GM12878 (cell line): ENCODE results near the gene GPR158. TPM values are rescaled to one million over a fixed set of nuclear protein-coding genes. Genes with fewer than 3 reads are reported as not detected.

Experiments
- ATAC-seq: fragments of 200-7000 bp; cut with Tn5 transposase; 3 replicates; pipeline ENCODE4 v1.9.1; 2020; ENCODE audit warnings: mild to moderate bottlenecking, moderate library complexity
- BruUV-seq: library from RNA; stranded (reverse); fragments of 400-500 nt; replicated peaks from 2 replicates; lab custom pipeline; 2021; lab: Mats Ljungman, UMichigan
- CTCF ChIA-PET: fragments of 300-600 bp; sonication (Branson Sonifier 250); formaldehyde crosslinking; extraction: SDS; loops from one replicate; lab custom pipeline; 2021; ENCODE audit warnings: inconsistent platforms; lab: Yijun Ruan, JAX
- POLR2A ChIA-PET: fragments of 350-600 bp; formaldehyde crosslinking; extraction: SDS; loops from one replicate; lab custom pipeline; 2021; ENCODE audit warnings: inconsistent platforms; lab: Charles Lee
- RAD21 ChIA-PET: fragments of 300-600 bp; sonication (Branson Sonifier 250); formaldehyde crosslinking; loops from one replicate; lab custom pipeline; 2023; ENCODE audit warnings: antibody characterized with exemption; ENCODE audit not compliant: unreplicated experiment; lab: Charles Lee
- SMC1A ChIA-PET: fragments of 300-600 bp; sonication (Branson Sonifier 250); formaldehyde crosslinking; loops from one replicate; lab custom pipeline; 2023; ENCODE audit not compliant: unreplicated experiment, uncharacterized antibody; lab: Charles Lee
- DNase-seq: peaks from one replicate; pipeline ENCODE4 v3.0.0-alpha.2; 2011; ENCODE audit warnings: low read depth, low spot score
- FAIRE-seq: peaks from 3 replicates; lab custom pipeline; 2011; peaks lifted over from hg19 to GRCh38; lab: Jason Lieb, UNC
- H2AFZ ChIP-seq: 2 replicates; pipeline ENCODE4 v1.6.0; 2011; ENCODE audit warnings: low read depth, low read length, control low read depth; ENCODE audit not compliant: control insufficient read depth
- H3K27ac ChIP-seq: 2 replicates; pipeline ENCODE4 v1.5.1; 2011; ENCODE audit warnings: control low read depth; ENCODE audit not compliant: control insufficient read depth, insufficient read depth
- H3K27me3 ChIP-seq, 2 experiments: replicated peaks in 1 of 2; 2 replicates each; pipeline versions ENCODE4 v1.6.0 to v1.6.1; 2011; ENCODE audit warnings: low read length in 1 of 2; ENCODE audit not compliant: control insufficient read depth in 2 of 2, insufficient read depth in 2 of 2
- H3K36me3 ChIP-seq, 2 experiments: 2 replicates each; pipeline ENCODE4 v1.5.1; 2011; ENCODE audit warnings: low read length in 1 of 2; ENCODE audit not compliant: control insufficient read depth in 2 of 2, insufficient read depth in 2 of 2
- H3K4me1 ChIP-seq: 2 replicates; pipeline ENCODE4 v1.6.1; 2011; ENCODE audit warnings: mild to moderate bottlenecking, low read length, moderate library complexity, mixed read lengths; ENCODE audit not compliant: control insufficient read depth, insufficient read depth
- H3K4me2 ChIP-seq: 2 replicates; pipeline ENCODE4 v1.6.0; 2011; ENCODE audit warnings: control low read depth; ENCODE audit not compliant: control insufficient read depth, insufficient read depth
- H3K4me3 ChIP-seq: fragments of 200-600 bp; sonication (generic); 2 replicates; pipeline ENCODE4 v1.5.1; 2016
- H3K79me2 ChIP-seq: 2 replicates; pipeline ENCODE4 v1.6.0; 2011; ENCODE audit warnings: low read length; ENCODE audit not compliant: control insufficient read depth, insufficient read depth
- H3K9ac ChIP-seq: 2 replicates; pipeline ENCODE4 v1.8.0; 2011; ENCODE audit warnings: low read length, control low read depth, mixed read lengths; ENCODE audit not compliant: control insufficient read depth, insufficient read depth
- H3K9me3 ChIP-seq: replicated peaks from 3 replicates; pipeline ENCODE4 v1.5.1; 2011; ENCODE audit warnings: mild to moderate bottlenecking, low read length; ENCODE audit not compliant: control insufficient read depth, insufficient read depth
- H4K20me1 ChIP-seq: 2 replicates; pipeline ENCODE4 v1.6.0; 2011; ENCODE audit not compliant: control insufficient read depth, insufficient read depth
- CHD4 ChIP-seq: fragments of 200-600 bp; sonication (generic); IDR thresholded peaks from 2 replicates; pipeline ENCODE4 v1.6.1; 2016; ENCODE audit warnings: mild to moderate bottlenecking
- EED ChIP-seq: sonication (generic); IDR thresholded peaks from 2 replicates; pipeline ENCODE4 v1.6.1; 2016; ENCODE audit warnings: antibody characterized with exemption, low read depth
- NFYB ChIP-seq: IDR thresholded peaks from 2 replicates; pipeline ENCODE4 v1.6.1; 2011; ENCODE audit warnings: low read depth, mild to moderate bottlenecking, low read length, improper control_type of control experiment, moderate library complexity; ENCODE audit not compliant: insufficient read depth
- SMAD1 ChIP-seq: fragments of 450-650 bp; IDR thresholded peaks from 2 replicates; pipeline ENCODE4 v1.6.1; 2018; ENCODE audit warnings: mild to moderate bottlenecking, low read depth; ENCODE audit not compliant: partially characterized antibody
- SMAD5 ChIP-seq: IDR thresholded peaks from 2 replicates; pipeline ENCODE4 v1.6.1; 2016; ENCODE audit warnings: antibody characterized with exemption, low read depth
- SMARCA5 ChIP-seq: fragments of 450-650 bp; IDR thresholded peaks from 2 replicates; pipeline ENCODE4 v1.6.1; 2017; ENCODE audit warnings: mild to moderate bottlenecking
- TBL1XR1 ChIP-seq: IDR thresholded peaks from 2 replicates; pipeline ENCODE4 v1.6.1; 2012; ENCODE audit warnings: low read depth, low read length, improper control_type of control experiment
- in situ Hi-C: fragments of 300-500 bp; cut with MboI; formaldehyde crosslinking; loops from 9 replicates; pipeline ENCODE4 v1.14.3; 2018; ENCODE audit warnings: mixed read lengths
- intact Hi-C: fragments of 100-400 bp; cut with micrococcal nuclease; formaldehyde crosslinking; loops from one replicate; pipeline ENCODE4 v1.14.2; 2022; ENCODE audit not compliant: unreplicated experiment
- polyA plus RNA-seq, 11 experiments: library from polyadenylated mRNA; depleted of rRNA in 4 of 11; unstranded in 6 of 11; stranded (reverse) in 5 of 11; fragments of >200 nt; fragmentation: Nextera tagmentation in 4 of 11; fragmentation: Illumina TruSeq in 1 of 11; extraction: Ambion mirVana in 4 of 11; extraction: Trizol in 1 of 11; gene quantifications; 1 replicate in 1 of 11; 2 replicates in 10 of 11; pipeline versions ENCODE4 v1.2.1 to v1.2.3, GENCODE V29; 2011 to 2016; ENCODE audit warnings: inconsistent platforms in 2 of 11, missing spikeins in 2 of 11, low read depth in 1 of 11
- total RNA-seq, 4 experiments: library from RNA; depleted of rRNA in 3 of 4; stranded (reverse); fragments of >200 nt in 3 of 4; fragmentation: Illumina TruSeq in 1 of 4; extraction: Trizol in 1 of 4; gene quantifications; 2 replicates each; pipeline versions ENCODE4 v1.2.1 to v1.2.3, GENCODE V29; 2013 to 2021
- TF ChIP-seq, protein P1 (sequence below): fragments of 450-650 bp; conservative IDR thresholded peaks from 2 replicates; pipeline ENCODE4 v1.6.1; 2017; ENCODE audit warnings: mild to moderate bottlenecking, moderate library complexity
- TF ChIP-seq, protein P2 (sequence below): fragments of 450-650 bp; IDR thresholded peaks from 2 replicates; pipeline ENCODE4 v1.6.1; 2016; ENCODE audit warnings: mild to moderate bottlenecking, moderate library complexity, borderline replicate concordance

GPR158 gene
- total and polyA plus RNA-seq, 10 of the 15 experiments (the other 5 are each of a cell fraction or from before 2014, with no cell fraction given), result not detected

- in situ Hi-C loops (no loop called here), intact Hi-C loops (no loop called here)
- H3K27me3 ChIP-seq, result no peaks in the 10 kb centered on the region
- H3K36me3 ChIP-seq, result no peaks in the 10 kb centered on the region
- no peaks in the 10 kb centered on the region for H4K20me1 ChIP-seq
- no peak overlapping the region for H3K4me3 ChIP-seq
- no peak overlapping the region for H3K4me2 ChIP-seq
- ChIA-PET CTCF (no interaction called here), POLR2A (no interaction called here), RAD21 (no interaction called here), SMC1A (no interaction called here)
- FAIRE-seq, result no peak
- H3K4me1 ChIP-seq, result no peaks in the 10 kb centered on the region
- no peak for DNase-seq
- H3K9me3 ChIP-seq, result no peaks in the 10 kb centered on the region; the same call in 2 of the 3 replicates
- H3K27ac ChIP-seq, result no peak overlapping the region
- no TSS peak for BruUV-seq
- no peak overlapping the region for H3K9ac ChIP-seq
- H3K79me2 ChIP-seq, result no peaks in the 10 kb centered on the region
- no peak for ATAC-seq
- TF ChIP-seq NFYB, result no peak
- TF ChIP-seq SMAD5, result no peak
- TF ChIP-seq EED, result no peak
- TF ChIP-seq, protein P1, sequence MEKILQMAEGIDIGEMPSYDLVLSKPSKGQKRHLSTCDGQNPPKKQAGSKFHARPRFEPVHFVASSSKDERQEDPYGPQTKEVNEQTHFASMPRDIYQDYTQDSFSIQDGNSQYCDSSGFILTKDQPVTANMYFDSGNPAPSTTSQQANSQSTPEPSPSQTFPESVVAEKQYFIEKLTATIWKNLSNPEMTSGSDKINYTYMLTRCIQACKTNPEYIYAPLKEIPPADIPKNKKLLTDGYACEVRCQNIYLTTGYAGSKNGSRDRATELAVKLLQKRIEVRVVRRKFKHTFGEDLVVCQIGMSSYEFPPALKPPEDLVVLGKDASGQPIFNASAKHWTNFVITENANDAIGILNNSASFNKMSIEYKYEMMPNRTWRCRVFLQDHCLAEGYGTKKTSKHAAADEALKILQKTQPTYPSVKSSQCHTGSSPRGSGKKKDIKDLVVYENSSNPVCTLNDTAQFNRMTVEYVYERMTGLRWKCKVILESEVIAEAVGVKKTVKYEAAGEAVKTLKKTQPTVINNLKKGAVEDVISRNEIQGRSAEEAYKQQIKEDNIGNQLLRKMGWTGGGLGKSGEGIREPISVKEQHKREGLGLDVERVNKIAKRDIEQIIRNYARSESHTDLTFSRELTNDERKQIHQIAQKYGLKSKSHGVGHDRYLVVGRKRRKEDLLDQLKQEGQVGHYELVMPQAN, result no peak
- no peak for TF ChIP-seq CHD4
- TF ChIP-seq SMAD1, result no peak
- no peak for TF ChIP-seq SMARCA5
- no peak for TF ChIP-seq TBL1XR1
- TF ChIP-seq, protein P2, sequence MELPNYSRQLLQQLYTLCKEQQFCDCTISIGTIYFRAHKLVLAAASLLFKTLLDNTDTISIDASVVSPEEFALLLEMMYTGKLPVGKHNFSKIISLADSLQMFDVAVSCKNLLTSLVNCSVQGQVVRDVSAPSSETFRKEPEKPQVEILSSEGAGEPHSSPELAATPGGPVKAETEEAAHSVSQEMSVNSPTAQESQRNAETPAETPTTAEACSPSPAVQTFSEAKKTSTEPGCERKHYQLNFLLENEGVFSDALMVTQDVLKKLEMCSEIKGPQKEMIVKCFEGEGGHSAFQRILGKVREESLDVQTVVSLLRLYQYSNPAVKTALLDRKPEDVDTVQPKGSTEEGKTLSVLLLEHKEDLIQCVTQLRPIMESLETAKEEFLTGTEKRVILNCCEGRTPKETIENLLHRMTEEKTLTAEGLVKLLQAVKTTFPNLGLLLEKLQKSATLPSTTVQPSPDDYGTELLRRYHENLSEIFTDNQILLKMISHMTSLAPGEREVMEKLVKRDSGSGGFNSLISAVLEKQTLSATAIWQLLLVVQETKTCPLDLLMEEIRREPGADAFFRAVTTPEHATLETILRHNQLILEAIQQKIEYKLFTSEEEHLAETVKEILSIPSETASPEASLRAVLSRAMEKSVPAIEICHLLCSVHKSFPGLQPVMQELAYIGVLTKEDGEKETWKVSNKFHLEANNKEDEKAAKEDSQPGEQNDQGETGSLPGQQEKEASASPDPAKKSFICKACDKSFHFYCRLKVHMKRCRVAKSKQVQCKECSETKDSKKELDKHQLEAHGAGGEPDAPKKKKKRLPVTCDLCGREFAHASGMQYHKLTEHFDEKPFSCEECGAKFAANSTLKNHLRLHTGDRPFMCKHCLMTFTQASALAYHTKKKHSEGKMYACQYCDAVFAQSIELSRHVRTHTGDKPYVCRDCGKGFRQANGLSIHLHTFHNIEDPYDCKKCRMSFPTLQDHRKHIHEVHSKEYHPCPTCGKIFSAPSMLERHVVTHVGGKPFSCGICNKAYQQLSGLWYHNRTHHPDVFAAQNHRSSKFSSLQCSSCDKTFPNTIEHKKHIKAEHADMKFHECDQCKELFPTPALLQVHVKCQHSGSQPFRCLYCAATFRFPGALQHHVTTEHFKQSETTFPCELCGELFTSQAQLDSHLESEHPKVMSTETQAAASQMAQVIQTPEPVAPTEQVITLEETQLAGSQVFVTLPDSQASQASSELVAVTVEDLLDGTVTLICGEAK, result no peak
- H2AFZ ChIP-seq, result no peak overlapping the region
Measured at GRCh38 chr10:25388862-25389206, 214.0 kb downstream of the GPR158 start.
